HEK293 (cell line): Measurements from ENCODE around the gene NKD1.

ENCODE experiments used
- CTCF ChIA-PET: fragments of 350-600 bp; formaldehyde crosslinking; extraction: SDS; loops from one replicate; lab custom pipeline; 2021; ENCODE audit warnings: antibody characterized with exemption; lab: Yijun Ruan, JAX
- POLR2A ChIA-PET: fragments of 300-600 bp; formaldehyde crosslinking; extraction: SDS; loops from one replicate; lab custom pipeline; 2020; ENCODE audit warnings: antibody characterized with exemption, inconsistent platforms; lab: Yijun Ruan, JAX
- H3K27ac ChIP-seq: fragments of 200-500 bp; sonication (Bioruptor generic); 2 replicates; pipeline ENCODE4 v1.5.1; 2014; ENCODE audit warnings: low read depth, low read length, control low read depth, inconsistent platforms; ENCODE audit errors: extremely low read depth
- H3K36me3 ChIP-seq, 2 experiments: fragments of 200-500 bp in 1 of 2; sonication (Bioruptor generic) in 1 of 2; 1 replicate in 1 of 2; 2 replicates in 1 of 2; pipeline ENCODE4 v1.5.1; 2014 to 2017; ENCODE audit warnings: inconsistent platforms in 2 of 2, low read length in 2 of 2; ENCODE audit not compliant: control insufficient read depth in 2 of 2, insufficient read depth in 1 of 2
- H3K4me1 ChIP-seq: fragments of 200-500 bp; sonication (Bioruptor generic); 2 replicates; pipeline ENCODE4 v1.5.1; 2014; ENCODE audit warnings: mild to moderate bottlenecking, low read length, inconsistent platforms; ENCODE audit not compliant: control insufficient read depth, insufficient read depth
- H3K4me3 ChIP-seq: 2 replicates; pipeline ENCODE4 v1.5.1; 2011; ENCODE audit warnings: low read depth, mild to moderate bottlenecking, control low read depth, low read length, moderate library complexity
- H3K9me3 ChIP-seq: fragments of 200-500 bp; sonication (Bioruptor generic); 2 replicates; pipeline ENCODE4 v1.5.1; 2014; ENCODE audit warnings: low read depth, low read length, inconsistent platforms; ENCODE audit not compliant: control insufficient read depth, insufficient read depth
- GLIS1 ChIP-seq: fragments of 450-650 bp; formaldehyde crosslinking; IDR thresholded peaks from 2 replicates; pipeline ENCODE4 v1.5.1; 2016; ENCODE audit warnings: missing biosample characterization, missing genetic modification characterization
- GLIS2 ChIP-seq: fragments of 450-650 bp; formaldehyde crosslinking; IDR thresholded peaks from 2 replicates; pipeline ENCODE4 v1.5.1; 2016; ENCODE audit warnings: missing biosample characterization, missing genetic modification characterization
- KLF9 ChIP-seq: fragments of 450-650 bp; formaldehyde crosslinking; IDR thresholded peaks from 2 replicates; pipeline ENCODE4 v1.5.1; 2016; ENCODE audit warnings: missing biosample characterization, missing genetic modification characterization, low read depth
- PRDM6 ChIP-seq: fragments of 450-650 bp; formaldehyde crosslinking; IDR thresholded peaks from 2 replicates; pipeline ENCODE4 v1.5.1; 2017; ENCODE audit warnings: missing biosample characterization, missing genetic modification characterization
- ZBTB17 ChIP-seq: fragments of 450-650 bp; formaldehyde crosslinking; IDR thresholded peaks from 2 replicates; pipeline ENCODE4 v1.5.1; 2016; ENCODE audit warnings: missing biosample characterization, missing genetic modification characterization
- ZBTB20 ChIP-seq: fragments of 450-650 bp; formaldehyde crosslinking; IDR thresholded peaks from 2 replicates; pipeline ENCODE4 v1.5.1; 2016; ENCODE audit warnings: missing biosample characterization, missing genetic modification characterization
- ZBTB21 ChIP-seq: fragments of 450-650 bp; formaldehyde crosslinking; IDR thresholded peaks from 2 replicates; pipeline ENCODE4 v1.5.1; 2017; ENCODE audit warnings: missing biosample characterization, missing genetic modification characterization
- ZBTB44 ChIP-seq: fragments of 450-650 bp; IDR thresholded peaks from 2 replicates; pipeline ENCODE4 v1.5.1; 2018; ENCODE audit warnings: missing biosample characterization, mild to moderate bottlenecking, missing genetic modification characterization
- ZFP37 ChIP-seq: fragments of 450-650 bp; formaldehyde crosslinking; IDR thresholded peaks from 2 replicates; pipeline ENCODE4 v1.5.1; 2016; ENCODE audit warnings: missing biosample characterization, missing genetic modification characterization
- ZNF146 ChIP-seq: fragments of 450-650 bp; formaldehyde crosslinking; IDR thresholded peaks from 2 replicates; pipeline ENCODE4 v1.5.1; 2016; ENCODE audit warnings: missing biosample characterization, missing genetic modification characterization
- ZNF221 ChIP-seq: fragments of 450-650 bp; formaldehyde crosslinking; IDR thresholded peaks from 2 replicates; pipeline ENCODE4 v1.5.1; 2017; ENCODE audit warnings: missing biosample characterization, missing genetic modification characterization, borderline replicate concordance
- ZNF223 ChIP-seq: fragments of 450-650 bp; formaldehyde crosslinking; IDR thresholded peaks from 2 replicates; pipeline ENCODE4 v1.5.1; 2016; ENCODE audit warnings: missing biosample characterization, missing genetic modification characterization
- ZNF311 ChIP-seq: fragments of 450-650 bp; formaldehyde crosslinking; IDR thresholded peaks from 2 replicates; pipeline ENCODE4 v1.5.1; 2017; ENCODE audit warnings: missing biosample characterization, missing genetic modification characterization, borderline replicate concordance
- ZNF488 ChIP-seq: fragments of 450-650 bp; formaldehyde crosslinking; IDR thresholded peaks from 2 replicates; pipeline ENCODE4 v1.5.1; 2016; ENCODE audit warnings: missing biosample characterization, missing genetic modification characterization
- ZNF530 ChIP-seq: fragments of 450-650 bp; formaldehyde crosslinking; IDR thresholded peaks from 2 replicates; pipeline ENCODE4 v1.5.1; 2016; ENCODE audit warnings: low read depth, missing biosample characterization, missing genetic modification characterization
- ZNF549 ChIP-seq: fragments of 450-650 bp; IDR thresholded peaks from 2 replicates; pipeline ENCODE4 v1.5.1; 2018; ENCODE audit warnings: missing biosample characterization, missing genetic modification characterization, mild to moderate bottlenecking, inconsistent platforms, moderate library complexity
- ZNF610 ChIP-seq: fragments of 450-650 bp; formaldehyde crosslinking; IDR thresholded peaks from 2 replicates; pipeline ENCODE4 v1.5.1; 2016; ENCODE audit warnings: missing biosample characterization, missing genetic modification characterization, borderline replicate concordance
- ZNF623 ChIP-seq: fragments of 450-650 bp; formaldehyde crosslinking; IDR thresholded peaks from 2 replicates; pipeline ENCODE4 v1.5.1; 2016; ENCODE audit warnings: missing biosample characterization, missing genetic modification characterization
- ZNF837 ChIP-seq: fragments of 450-650 bp; formaldehyde crosslinking; IDR thresholded peaks from 2 replicates; pipeline ENCODE4 v1.5.1; 2016; ENCODE audit warnings: missing biosample characterization, missing genetic modification characterization
- ZXDB ChIP-seq: fragments of 450-650 bp; formaldehyde crosslinking; IDR thresholded peaks from 2 replicates; pipeline ENCODE4 v1.5.1; 2016; ENCODE audit warnings: missing biosample characterization, missing genetic modification characterization
- TF ChIP-seq, protein P1 (sequence below): fragments of 450-650 bp; formaldehyde crosslinking; IDR thresholded peaks from 2 replicates; pipeline ENCODE4 v1.5.1; 2017; ENCODE audit warnings: missing biosample characterization, mild to moderate bottlenecking, missing genetic modification characterization, moderate library complexity
- TF ChIP-seq, protein P2 (sequence below): fragments of 450-650 bp; formaldehyde crosslinking; IDR thresholded peaks from 2 replicates; pipeline ENCODE4 v1.5.1; 2016; ENCODE audit warnings: missing biosample characterization, missing genetic modification characterization
- TF ChIP-seq, protein P3 (sequence below): sonication (generic); formaldehyde crosslinking; IDR thresholded peaks from 2 replicates; pipeline ENCODE4 v1.8.1; 2022; ENCODE audit warnings: mild to moderate bottlenecking, moderate library complexity, missing genetic modification reagents

NKD1 gene

GRCh38 chr16:50559804-50560514 is 11.8 kb downstream of the NKD1 start:
- no peaks in the 10 kb centered on the region for H3K4me1 ChIP-seq
- ChIA-PET CTCF (no interaction called here), POLR2A (no interaction called here)
- H3K27ac ChIP-seq = no peak overlapping the region
- no peak overlapping the region for H3K4me3 ChIP-seq
- H3K9me3 ChIP-seq = no peaks in the 10 kb centered on the region
- H3K36me3 ChIP-seq = peaks cover 0 to 15% of the 10 kb centered on the region in 2 experiments; a peak in 1 of 3 replicates
- TF ChIP-seq ZNF623 (tag by site-specific recombination) = no peak
- TF ChIP-seq ZNF488 (tag by site-specific recombination) = no peak
- no peak for TF ChIP-seq ZNF837
- TF ChIP-seq GLIS2 (tag by site-specific recombination) = no peak
- TF ChIP-seq ZNF530 (tag by site-specific recombination) = no peak

GRCh38 chr16:50560903-50561863 is 13.0 kb downstream of the NKD1 start:
- CTCF ChIA-PET = no interaction called here
- H3K4me1 ChIP-seq = no peaks in the 10 kb centered on the region
- TF ChIP-seq KLF9 = no peak
- no peak for TF ChIP-seq PRDM6 (tag by site-specific recombination)
- TF ChIP-seq, protein P1, sequence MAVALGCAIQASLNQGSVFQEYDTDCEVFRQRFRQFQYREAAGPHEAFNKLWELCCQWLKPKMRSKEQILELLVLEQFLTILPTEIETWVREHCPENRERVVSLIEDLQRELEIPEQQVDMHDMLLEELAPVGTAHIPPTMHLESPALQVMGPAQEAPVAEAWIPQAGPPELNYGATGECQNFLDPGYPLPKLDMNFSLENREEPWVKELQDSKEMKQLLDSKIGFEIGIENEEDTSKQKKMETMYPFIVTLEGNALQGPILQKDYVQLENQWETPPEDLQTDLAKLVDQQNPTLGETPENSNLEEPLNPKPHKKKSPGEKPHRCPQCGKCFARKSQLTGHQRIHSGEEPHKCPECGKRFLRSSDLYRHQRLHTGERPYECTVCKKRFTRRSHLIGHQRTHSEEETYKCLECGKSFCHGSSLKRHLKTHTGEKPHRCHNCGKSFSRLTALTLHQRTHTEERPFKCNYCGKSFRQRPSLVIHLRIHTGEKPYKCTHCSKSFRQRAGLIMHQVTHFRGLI (tag by site-specific recombination) = no peak
- TF ChIP-seq ZNF146 (tag by site-specific recombination) = no peak
- TF ChIP-seq ZNF221 (tag by site-specific recombination) = no peak
- no peak for TF ChIP-seq ZNF311
- TF ChIP-seq ZXDB (tag by site-specific recombination) = no peak
- no peak for TF ChIP-seq ZBTB17 (tag by site-specific recombination)
- TF ChIP-seq, protein P2, sequence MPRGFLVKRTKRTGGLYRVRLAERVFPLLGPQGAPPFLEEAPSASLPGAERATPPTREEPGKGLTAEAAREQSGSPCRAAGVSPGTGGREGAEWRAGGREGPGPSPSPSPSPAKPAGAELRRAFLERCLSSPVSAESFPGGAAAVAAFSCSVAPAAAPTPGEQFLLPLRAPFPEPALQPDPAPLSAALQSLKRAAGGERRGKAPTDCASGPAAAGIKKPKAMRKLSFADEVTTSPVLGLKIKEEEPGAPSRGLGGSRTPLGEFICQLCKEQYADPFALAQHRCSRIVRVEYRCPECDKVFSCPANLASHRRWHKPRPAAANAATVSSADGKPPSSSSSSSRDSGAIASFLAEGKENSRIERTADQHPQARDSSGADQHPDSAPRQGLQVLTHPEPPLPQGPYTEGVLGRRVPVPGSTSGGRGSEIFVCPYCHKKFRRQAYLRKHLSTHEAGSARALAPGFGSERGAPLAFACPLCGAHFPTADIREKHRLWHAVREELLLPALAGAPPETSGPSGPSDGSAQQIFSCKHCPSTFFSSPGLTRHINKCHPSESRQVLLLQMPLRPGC = no peak
- no peak for TF ChIP-seq ZNF488 (tag by site-specific recombination)
- no peak for TF ChIP-seq ZNF610
- TF ChIP-seq ZFP37 = no peak
- no peak for TF ChIP-seq GLIS1 (tag by site-specific recombination)
- TF ChIP-seq ZNF549 (tag by site-specific recombination) = no peak
- TF ChIP-seq, protein P3, sequence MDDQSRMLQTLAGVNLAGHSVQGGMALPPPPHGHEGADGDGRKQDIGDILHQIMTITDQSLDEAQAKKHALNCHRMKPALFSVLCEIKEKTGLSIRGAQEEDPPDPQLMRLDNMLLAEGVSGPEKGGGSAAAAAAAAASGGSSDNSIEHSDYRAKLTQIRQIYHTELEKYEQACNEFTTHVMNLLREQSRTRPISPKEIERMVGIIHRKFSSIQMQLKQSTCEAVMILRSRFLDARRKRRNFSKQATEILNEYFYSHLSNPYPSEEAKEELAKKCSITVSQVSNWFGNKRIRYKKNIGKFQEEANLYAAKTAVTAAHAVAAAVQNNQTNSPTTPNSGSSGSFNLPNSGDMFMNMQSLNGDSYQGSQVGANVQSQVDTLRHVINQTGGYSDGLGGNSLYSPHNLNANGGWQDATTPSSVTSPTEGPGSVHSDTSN (CRISPR knock-in tag) = no peak
- no peak for TF ChIP-seq ZBTB20 (tag by site-specific recombination)
- no peak for TF ChIP-seq ZBTB21
- no peak for TF ChIP-seq ZNF223 (tag by site-specific recombination)
- no peak for TF ChIP-seq ZBTB44 (tag by site-specific recombination)
- TF ChIP-seq, all 188 proteins: peak for 0
- POLR2A ChIA-PET = interaction anchor here (0.6 kb wide), 1 partner anchor 609 kb away, joined by 3 read pairs; no protein-coding TSS in a partner anchor
- H3K4me3 ChIP-seq = no peak overlapping the region
- H3K36me3 ChIP-seq = peaks cover 0 to 12% of the 10 kb centered on the region in 2 experiments; a peak in 1 of 3 replicates
- no peaks in the 10 kb centered on the region for H3K9me3 ChIP-seq
- H3K27ac ChIP-seq = no peak overlapping the region
